Stimulated activated CD4-positive, alpha-beta T cell treated with anti-CD3 and anti-CD28 coated beads, TNF-alpha, amount 100 ng/mL, for 48 hours (primary cell): ENCODE results near the gene CDHR1.

ENCODE experiments used
- DNase-seq, 3 donors: peaks; one replicate each; pipeline ENCODE4 v3.0.0-alpha.2; 2020; ENCODE audit warnings: low read depth in 3 of 3

CDHR1 gene

GRCh38 chr10:84230359-84230758 lies 36.0 kb downstream of the CDHR1 start:
- DNase-seq = no peak

- no peak for DNase-seq
These were observed 38.0 kb downstream of the CDHR1 start for GRCh38 chr10:84232376-84232775.

GRCh38 chr10:84233940-84234339 lies 39.6 kb downstream of the CDHR1 start:
- no peak for DNase-seq

- no peak for DNase-seq
These were observed 40.1 kb downstream of the CDHR1 start for GRCh38 chr10:84234479-84234878.

GRCh38 chr10:84235096-84235495 lies 40.8 kb downstream of the CDHR1 start:
- DNase-seq = no peak

GRCh38 chr10:84236807-84237198 lies 42.5 kb downstream of the CDHR1 start:
- DNase-seq = no peak

- no peak for DNase-seq
These were observed 43.1 kb downstream of the CDHR1 start for GRCh38 chr10:84237199-84238051.

GRCh38 chr10:84238909-84239308 lies 44.6 kb downstream of the CDHR1 start:
- no peak for DNase-seq

- DNase-seq = no peak
These were observed 47.0 kb downstream of the CDHR1 start, which contains the start of gene LRIT1 for GRCh38 chr10:84241185-84241790. Gene LRIT1 (minus strand): TSS chr10:84241546. CDS start chr10:84241439, 107 bp downstream.

- no peak for DNase-seq
These were observed 49.4 kb downstream of the CDHR1 start for GRCh38 chr10:84243759-84244158.

GRCh38 chr10:84244651-84245270 lies 50.4 kb downstream of the CDHR1 start, which contains the start of gene RGR:
Gene RGR (plus strand): TSS chr10:84245053. CDS start chr10:84245091, 38 bp downstream.
- no peak for DNase-seq

GRCh38 chr10:84247496-84247895 lies 53.2 kb downstream of the CDHR1 start:
- no peak for DNase-seq

- no peak for DNase-seq
These were observed 54.5 kb downstream of the CDHR1 start for GRCh38 chr10:84248794-84249193.

GRCh38 chr10:84254552-84255478 lies 60.5 kb downstream of the CDHR1 start:
- DNase-seq = no peak

GRCh38 chr10:84256510-84257342 lies 62.4 kb downstream of the CDHR1 start:
- peak; percentile 23 to 69 (median 34) for DNase-seq

GRCh38 chr10:84257343-84258020 lies 63.1 kb downstream of the CDHR1 start:
- no peak for DNase-seq

- DNase-seq = no peak
These were observed 63.8 kb downstream of the CDHR1 start for GRCh38 chr10:84258034-84258695.

- DNase-seq = no peak
These were observed 67.0 kb downstream of the CDHR1 start for GRCh38 chr10:84261236-84261915.
